Pons (tissue), 1 donor: ENCODE measurements around the gene AURKB.
"Not testable (repeated sequence)": the region's sequence is repeated elsewhere in the genome, so short reads cannot be mapped to it uniquely, and the experiment has no call there.

Experiments
- DNase-seq: peaks from one replicate; pipeline ENCODE4 v3.0.0-alpha.2; 2016; ENCODE audit warnings: low spot score

AURKB gene

GRCh38 chr17:8209907-8210760 is at the start of gene AURKB:
AURKB (minus strand) TSS chr17:8210575; CDS start chr17:8210224, 351 bp downstream.
- DNase-seq = peak; percentile 99

- no peak for DNase-seq
Measured at GRCh38 chr17:8257801-8258200, 47.4 kb upstream of the AURKB start.

- DNase-seq = no peak
Measured at GRCh38 chr17:8256691-8257090, 46.3 kb upstream of the AURKB start.

DNA sequence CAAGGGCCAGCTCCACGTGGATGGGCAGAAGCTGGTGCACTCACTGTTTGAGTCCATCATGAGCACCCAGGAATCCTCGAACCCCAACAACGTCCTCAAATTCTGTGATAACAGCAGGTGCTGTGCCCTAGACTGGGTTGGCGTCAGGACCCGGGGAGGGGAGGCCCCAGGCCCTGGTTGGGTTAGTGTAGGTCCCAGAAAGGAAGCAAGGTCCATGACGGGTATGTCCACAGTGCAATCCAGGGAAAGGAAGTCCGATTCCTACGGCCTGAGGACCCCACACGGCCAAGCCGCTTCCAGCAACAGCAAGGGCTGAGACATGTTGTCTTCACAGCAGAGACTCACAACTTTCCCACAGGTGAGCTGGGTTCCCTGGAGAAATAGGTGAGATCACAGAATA is 45.9 kb upstream of the AURKB start:
- DNase-seq = no peak

- DNase-seq = no peak
Measured at GRCh38 chr17:8255499-8255898, 45.1 kb upstream of the AURKB start.

DNA sequence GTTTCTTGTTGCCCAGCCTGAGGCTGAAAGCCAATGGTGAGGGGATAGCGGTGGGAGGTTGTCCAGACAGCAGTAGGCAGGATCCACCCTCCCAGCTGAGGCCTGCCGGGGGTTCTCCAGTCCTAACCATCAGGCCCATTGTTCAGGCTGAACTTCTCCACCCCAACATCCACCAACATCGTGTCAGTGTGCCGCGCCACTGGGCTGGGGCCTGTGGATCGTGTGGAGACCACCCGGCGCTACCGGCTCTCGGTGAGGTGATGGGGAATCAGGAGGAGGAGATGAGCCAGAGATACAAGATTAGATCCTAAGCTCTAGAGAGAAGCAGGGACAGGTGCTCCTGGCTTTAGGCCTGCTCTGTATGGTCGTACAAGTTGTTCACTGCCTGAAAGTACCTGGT is 44.5 kb upstream of the AURKB start:
- no peak for DNase-seq

DNA sequence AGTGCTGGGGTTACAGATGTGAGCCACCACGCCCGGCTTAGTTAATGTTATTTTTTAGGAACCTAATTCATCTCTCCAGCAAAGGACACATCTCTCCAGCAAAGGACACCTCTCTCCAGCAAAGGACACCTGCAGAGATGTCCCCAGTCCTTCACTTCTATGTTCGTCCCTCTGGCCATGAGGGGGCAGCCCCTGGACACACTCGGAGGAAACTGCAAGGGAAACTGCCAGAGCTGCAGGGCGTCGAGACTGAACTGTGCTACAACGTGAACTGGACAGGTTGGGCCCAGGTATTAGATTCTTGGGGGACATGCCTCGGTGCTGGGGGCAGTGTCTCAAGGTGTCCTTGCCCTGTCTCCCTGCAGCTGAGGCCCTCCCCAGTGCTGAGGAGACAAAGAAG is 43.4 kb upstream of the AURKB start:
- DNase-seq = peak; percentile 17

DNA sequence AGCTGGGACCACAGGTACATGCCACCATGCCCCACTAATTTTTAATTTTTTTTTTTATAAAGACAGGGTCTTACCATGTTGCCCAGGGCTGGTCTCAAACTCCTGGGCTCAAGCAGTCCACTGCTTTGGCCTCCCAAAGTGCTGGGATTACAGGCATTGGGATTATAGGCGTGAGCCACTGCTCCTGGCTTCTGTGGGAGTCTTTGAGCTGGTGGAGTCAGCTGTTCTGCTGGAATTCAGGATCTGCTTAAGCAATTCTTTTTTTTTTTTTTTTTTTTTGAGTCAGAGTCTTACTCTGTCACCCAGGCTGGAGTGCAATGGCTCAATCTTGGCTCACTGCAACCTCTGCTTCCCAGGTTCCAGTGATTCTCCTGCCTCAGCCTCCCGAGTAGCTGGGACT is 41.0 kb upstream of the AURKB start:
- not testable (repeated sequence) for DNase-seq

- DNase-seq = no peak
Measured at GRCh38 chr17:8249621-8250500, 39.5 kb upstream of the AURKB start.

GRCh38 chr17:8248751-8249607 is 38.6 kb upstream of the AURKB start, which contains the start of gene PFAS:
PFAS (plus strand) TSS chr17:8249289; CDS start chr17:8253938, 4,649 bp downstream.
- DNase-seq = peak; percentile 92

DNA sequence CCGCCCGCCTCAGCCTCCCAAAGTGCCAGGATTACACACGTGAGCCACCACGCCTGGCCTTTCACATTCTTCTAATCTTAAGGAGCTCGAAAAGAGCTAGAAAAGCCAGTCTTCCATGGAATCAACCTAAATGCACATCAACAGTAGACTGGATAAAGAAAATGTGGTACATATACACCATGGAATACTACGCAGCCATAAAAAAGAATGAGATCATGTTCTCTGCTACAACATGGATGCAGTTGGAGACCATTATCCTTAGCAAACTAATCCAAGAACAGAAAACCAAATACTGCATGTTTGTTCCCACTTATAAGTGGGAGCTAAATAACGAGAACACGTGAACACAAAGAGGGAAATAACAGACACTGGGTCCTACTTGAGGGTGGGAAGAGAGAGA is 34.4 kb upstream of the AURKB start:
- DNase-seq = no peak

DNA sequence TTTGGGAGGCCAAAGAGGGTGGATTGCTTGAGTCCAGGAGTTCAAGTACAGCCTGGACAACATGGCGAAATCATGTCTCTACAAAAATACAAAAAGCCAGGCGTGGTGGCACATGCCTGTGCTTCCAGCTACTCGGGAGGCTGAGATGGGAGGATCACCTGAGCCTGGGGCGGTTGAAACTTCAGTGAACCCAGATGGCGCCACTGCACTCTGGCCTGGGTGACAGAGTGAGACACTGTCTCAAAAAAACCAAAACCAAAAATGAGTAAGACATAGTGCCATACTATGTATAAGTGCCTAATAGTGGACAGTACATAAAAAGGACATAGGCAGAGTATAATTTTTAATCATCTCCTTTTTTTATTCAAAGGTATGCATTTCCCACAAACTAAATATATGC is 33.5 kb upstream of the AURKB start:
- no peak for DNase-seq

GRCh38 chr17:8237886-8238285 is 27.5 kb upstream of the AURKB start:
- no peak for DNase-seq

DNA sequence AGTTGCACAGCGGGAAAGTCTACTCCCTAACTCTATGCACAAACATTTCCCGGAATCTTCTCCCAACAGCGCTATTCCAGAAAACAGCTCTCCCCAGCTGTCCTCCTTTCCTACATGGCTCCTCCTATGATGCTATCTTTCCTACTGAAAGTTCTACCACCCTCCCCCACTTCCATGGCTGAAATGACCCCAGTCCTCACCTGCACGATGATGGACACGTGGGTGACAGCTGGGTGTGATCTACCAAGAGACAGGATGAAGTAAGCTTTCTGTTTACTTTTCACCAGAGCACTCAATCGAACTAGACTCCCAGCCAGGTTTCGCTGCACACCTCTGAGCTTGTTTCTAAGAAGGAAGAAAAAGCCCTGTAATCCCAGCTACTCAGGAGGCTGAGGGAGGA is 26.8 kb upstream of the AURKB start:
- no peak for DNase-seq

- DNase-seq = no peak
Measured at GRCh38 chr17:8235676-8236075, 25.3 kb upstream of the AURKB start.

DNA sequence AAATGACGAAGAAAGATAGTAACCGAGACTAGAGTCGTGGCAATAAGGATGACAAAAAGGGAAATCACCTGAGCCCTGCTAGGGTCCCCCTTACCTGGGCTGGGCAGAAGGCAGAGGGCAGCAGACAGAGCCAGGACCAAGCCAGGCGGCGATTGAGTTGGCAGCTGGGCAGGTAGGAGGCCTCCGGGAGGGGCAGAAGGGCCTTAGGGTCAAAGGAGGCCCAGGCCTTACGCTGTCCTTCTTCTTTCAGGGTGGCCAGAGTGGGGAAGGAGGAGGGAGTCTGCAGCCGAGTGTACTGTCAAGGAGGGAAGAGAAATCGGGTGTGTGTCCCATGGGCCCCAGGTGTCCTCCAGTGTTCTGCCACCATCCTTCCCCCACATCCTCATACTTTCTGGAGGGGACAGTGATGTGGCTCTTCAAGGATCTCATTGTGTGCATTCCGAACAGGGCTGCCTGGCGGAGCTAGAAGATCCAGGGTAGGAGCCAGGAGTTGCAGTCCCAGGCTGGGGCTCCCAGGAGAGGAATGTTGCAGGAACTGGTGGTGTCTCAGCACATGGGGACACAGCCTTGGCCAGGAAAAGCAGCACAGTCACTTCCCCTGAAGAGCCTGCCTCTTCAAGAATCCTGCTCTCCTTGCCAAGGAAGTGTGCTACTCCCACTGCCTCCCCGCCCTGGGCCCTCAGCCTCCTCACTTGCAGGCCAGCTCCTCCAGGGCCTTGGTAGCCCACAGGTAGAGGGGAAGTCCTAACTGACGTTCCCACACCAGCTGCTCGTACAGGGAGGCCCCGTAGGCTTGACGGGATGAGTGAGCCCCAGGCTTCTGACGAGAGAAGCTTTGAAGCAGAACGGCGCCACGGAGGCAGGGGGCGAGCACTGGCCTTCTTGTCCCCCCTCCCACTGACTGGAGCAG is 24.2 kb upstream of the AURKB start:
- DNase-seq = no peak

DNA sequence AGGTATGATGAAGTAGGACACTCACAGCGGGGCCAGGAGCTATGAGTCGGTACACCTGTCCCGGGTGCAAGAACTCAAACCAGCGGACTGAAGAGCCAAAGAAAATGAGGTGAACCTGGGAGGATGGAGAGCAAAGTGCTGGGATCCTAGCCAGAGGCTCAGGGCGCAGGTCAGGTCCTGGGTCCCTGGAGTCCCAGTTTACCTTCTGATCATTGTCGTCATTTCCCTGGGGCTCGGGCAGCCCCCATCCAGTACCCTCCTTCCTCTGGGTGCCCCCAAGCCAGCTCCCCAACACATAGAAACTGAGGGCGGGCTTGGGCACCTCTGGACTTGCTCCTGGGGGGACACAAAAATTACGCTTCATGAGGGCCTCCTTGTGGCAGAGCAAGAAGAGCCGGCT is 21.3 kb upstream of the AURKB start:
- no peak for DNase-seq

GRCh38 chr17:8227238-8227581 is 16.8 kb upstream of the AURKB start:
- no peak for DNase-seq

GRCh38 chr17:8226536-8227237 is 16.3 kb upstream of the AURKB start:
- DNase-seq = peak; percentile 89

DNA sequence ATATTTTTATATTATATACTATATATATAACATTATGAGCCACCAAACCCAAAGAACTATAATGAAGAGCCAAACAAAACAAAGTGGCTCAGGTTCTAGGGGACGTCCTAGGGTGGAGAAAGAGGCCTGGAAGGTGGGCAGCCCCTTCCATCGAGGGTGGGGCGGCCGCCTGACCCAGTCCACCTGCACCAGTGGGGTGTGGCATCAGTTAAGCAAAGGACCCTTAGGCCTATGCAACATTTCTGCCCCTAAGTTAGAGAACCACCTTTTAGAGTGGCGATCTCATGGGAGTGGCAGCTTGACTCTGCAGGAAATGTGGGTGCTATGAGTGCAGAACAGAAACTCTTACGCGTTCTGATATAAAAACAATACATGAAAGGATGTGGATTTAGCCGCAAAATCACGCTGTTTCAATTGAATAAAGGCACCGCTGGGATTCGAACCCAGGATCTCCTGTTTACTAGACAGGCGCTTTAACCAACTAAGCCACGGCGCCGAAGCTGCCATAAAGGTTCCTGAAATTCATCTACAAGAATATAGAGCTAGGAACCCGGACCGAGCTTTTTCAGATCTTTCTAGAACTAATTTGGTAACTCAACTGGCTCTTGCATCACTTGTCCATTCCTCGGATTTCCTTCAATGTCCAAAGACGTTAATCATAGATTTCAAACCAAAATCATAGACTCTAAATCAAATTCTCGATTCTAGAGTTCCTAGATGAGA is 15.6 kb upstream of the AURKB start:
- peak; percentile 75 for DNase-seq
